ENCODE results near the gene KLHL11. TPM values are rescaled to one million over a fixed set of nuclear protein-coding genes. Genes with fewer than 3 reads are reported as not detected.
"Not testable (repeated sequence)": the region's sequence is repeated elsewhere in the genome, so short reads cannot be mapped to it uniquely, and the experiment has no call there.

Gene KLHL11
- total and polyA plus RNA-seq, 8 donors: 8.7 to 13.3 (median 9.9) TPM

- peak; percentile 4 for ATAC-seq
- no peak overlapping the region for H3K27ac ChIP-seq
- DNase-seq: no peak
- peaks cover 0 to 14% of the 10 kb centered on the region in 2 donors for H3K27me3 ChIP-seq
- intact Hi-C loops (cut with DNase I): no loop called here
- no peaks in the 10 kb centered on the region for H3K9me3 ChIP-seq
- no peak for TF ChIP-seq CTCF (IDR thresholded peaks at IDR 0.05)
- peaks cover 0 to 6% of the 10 kb centered on the region in 2 donors for H3K36me3 ChIP-seq
- peaks cover 4 to 15% of the 10 kb centered on the region in 2 donors for H3K4me1 ChIP-seq
- peak overlapping the region; percentile 71 to 90 for H3K4me3 ChIP-seq
These were observed 28.6 kb downstream of the KLHL11 start for GRCh38 chr17:41836550-41837196.

- Histone ChIP-seq H3K27me3 (peaks cover 0 to 14% of the 10 kb centered on the region in 2 donors), H3K27ac (peak within 1 kb of the TSS; percentile 35 to 55), H3K36me3 (peaks cover 0 to 13% of the 10 kb centered on the region in 2 donors), H3K4me1 (peaks cover 4 to 15% of the 10 kb centered on the region in 2 donors), H3K9me3 (no peaks in the 10 kb centered on the region), H3K4me3 (peak within 1 kb of the TSS; percentile 71 to 90)
- peak; percentile 96 for ATAC-seq
- DNase-seq: peak; percentile 46 to 86 (median 62)
- no peak for TF ChIP-seq CTCF (IDR thresholded peaks at IDR 0.05)
- intact Hi-C loops (cut with DNase I): no loop called here
These were observed 29.2 kb downstream of the KLHL11 start, which contains the start of gene NT5C3B for GRCh38 chr17:41835800-41836549. TSS of gene NT5C3B (minus strand) at chr17:41836232. CDS start at chr17:41836193, 39 bp downstream.

- Histone ChIP-seq H3K9me3 (no peaks in the 10 kb centered on the region), H3K27me3 (peaks cover 0 to 14% of the 10 kb centered on the region in 2 donors), H3K4me3 (peak overlapping the region; percentile 71 to 90), H3K4me1 (peaks cover 4 to 15% of the 10 kb centered on the region in 2 donors), H3K27ac (peak overlapping the region in 1 of 2 donors; percentile 55), H3K36me3 (peaks cover 0 to 19% of the 10 kb centered on the region in 2 donors)
- peak; percentile 62 for ATAC-seq
- no peak for TF ChIP-seq CTCF (IDR thresholded peaks at IDR 0.05)
- DNase-seq: no peak
- intact Hi-C loops (cut with DNase I): no loop called here
These were observed 29.9 kb downstream of the KLHL11 start for GRCh38 chr17:41835214-41835799.

GRCh38 chr17:41829961-41830360 is 35.3 kb downstream of the KLHL11 start:
- peaks cover 0 to 56% of the 10 kb centered on the region in 2 donors for H3K36me3 ChIP-seq
- H3K27me3 ChIP-seq; intact Hi-C loops (cut with DNase I); H3K9me3 ChIP-seq; ATAC-seq; H3K4me3 ChIP-seq; H3K4me1 ChIP-seq; H3K27ac ChIP-seq; DNase-seq: not testable (repeated sequence)

GRCh38 chr17:41825175-41825845 is 39.9 kb downstream of the KLHL11 start:
- Histone ChIP-seq H3K4me1 (no peaks in the 10 kb centered on the region), H3K27me3 (no peaks in the 10 kb centered on the region), H3K9me3 (no peaks in the 10 kb centered on the region), H3K4me3 (no peak overlapping the region), H3K36me3 (peaks cover 0 to 43% of the 10 kb centered on the region in 2 donors), H3K27ac (no peak overlapping the region)
- DNase-seq: peak in 1 of 4 donors; percentile 61
- no peak for TF ChIP-seq CTCF (IDR thresholded peaks at IDR 0.05)
- ATAC-seq: no peak
- intact Hi-C loops (cut with DNase I): no loop called here
